Activated CD4-positive, alpha-beta T cell treated with anti-CD3 and anti-CD28 coated beads, Interleukin-2, amount 50 U/mL, for 48 hours (primary cell): ENCODE results near the gene METTL8.
A peak's percentile ranks its signal among the peaks of the same experiment; 100 is the strongest.
"Not testable (repeated sequence)": the region's sequence is repeated elsewhere in the genome, so short reads cannot be mapped to it uniquely, and the experiment has no call there.

Experiments
- DNase-seq, 2 experiments: peaks; one replicate each; pipeline ENCODE4 v3.0.0-alpha.2; 2020

The METTL8 gene

GRCh38 chr2:171430516-171431410, 3.0 kb downstream of the METTL8 start:
- no peak for DNase-seq

GRCh38 chr2:171422710-171423495, 10.9 kb downstream of the METTL8 start:
- DNase-seq: not testable (repeated sequence)

GRCh38 chr2:171420728-171421563, 12.8 kb downstream of the METTL8 start:
- DNase-seq: no peak

GRCh38 chr2:171419333-171419732, 14.5 kb downstream of the METTL8 start:
- DNase-seq: no peak

- DNase-seq: peak; percentile 86 to 90
Measured at GRCh38 chr2:171416009-171416926, 17.5 kb downstream of the METTL8 start.

- peak in 1 of 2 experiments; percentile 16 for DNase-seq
Measured at GRCh38 chr2:171414645-171415044, 19.1 kb downstream of the METTL8 start.

- DNase-seq: no peak
Measured at GRCh38 chr2:171412571-171413175, 21.1 kb downstream of the METTL8 start.

- no peak for DNase-seq
Measured at GRCh38 chr2:171411791-171412483, 21.9 kb downstream of the METTL8 start.

GRCh38 chr2:171411214-171411613, 22.6 kb downstream of the METTL8 start:
- DNase-seq: no peak

- DNase-seq: no peak
Measured at GRCh38 chr2:171410624-171411023, 23.2 kb downstream of the METTL8 start.

- no peak for DNase-seq
Measured at GRCh38 chr2:171410101-171410500, 23.7 kb downstream of the METTL8 start.

- DNase-seq: no peak
Measured at GRCh38 chr2:171409436-171409971, 24.3 kb downstream of the METTL8 start.

- no peak for DNase-seq
Measured at GRCh38 chr2:171407676-171408044, 26.1 kb downstream of the METTL8 start.

GRCh38 chr2:171407030-171407675, 26.6 kb downstream of the METTL8 start:
- DNase-seq: no peak

GRCh38 chr2:171406044-171406443, 27.7 kb downstream of the METTL8 start:
- DNase-seq: no peak

GRCh38 chr2:171405546-171405945, 28.2 kb downstream of the METTL8 start:
- DNase-seq: no peak

- no peak for DNase-seq
Measured at GRCh38 chr2:171404719-171405118, 29.1 kb downstream of the METTL8 start.

- no peak for DNase-seq
Measured at GRCh38 chr2:171404261-171404660, 29.5 kb downstream of the METTL8 start.

- no peak for DNase-seq
Measured at GRCh38 chr2:171402906-171403580, 30.7 kb downstream of the METTL8 start.
